Stomach (tissue), 9 donors: ENCODE data around the gene ABCA12. TPM values are rescaled to one million over a fixed set of nuclear protein-coding genes. Genes with fewer than 3 reads are reported as not detected.

Experiments used
- DNase-seq, 2 donors: peaks; one replicate each; pipeline versions ENCODE4 v3.0.0 to v3.0.0-alpha.2; 2013 to 2019
- H3K27ac ChIP-seq, 5 donors: fragments of 200-600 bp in 4 of 5; sonication (generic) in 4 of 5; one replicate each; pipeline ENCODE4 v1.5.1; 2013 to 2019; ENCODE audit warnings: mild to moderate bottlenecking in 1 of 5, moderate library complexity in 1 of 5
- H3K27me3 ChIP-seq, 3 donors: fragments of 200-600 bp; sonication (generic); one replicate each; pipeline ENCODE4 v1.5.1; 2017 to 2019; ENCODE audit warnings: mixed run types in 1 of 3
- H3K36me3 ChIP-seq, 4 donors: fragments of 200-600 bp; sonication (generic); 1 replicate in 3 of 4; 2 replicates in 1 of 4; pipeline ENCODE4 v1.5.1; 2016 to 2019
- H3K4me1 ChIP-seq, 4 donors: fragments of 200-600 bp; sonication (generic); one replicate each; pipeline ENCODE4 v1.5.1; 2016 to 2019
- H3K4me3 ChIP-seq, 4 donors: fragments of 200-600 bp; sonication (generic) in 3 of 4; one replicate each; pipeline ENCODE4 v1.5.1; 2016 to 2019; ENCODE audit warnings: mild to moderate bottlenecking in 1 of 4
- H3K9me3 ChIP-seq, 4 donors: fragments of 200-600 bp; sonication (generic); one replicate each; pipeline ENCODE4 v1.5.1; 2016 to 2019
- EP300 ChIP-seq: sonication (generic); formaldehyde crosslinking; IDR thresholded peaks from one replicate; pipeline ENCODE4 v1.6.1; 2017; ENCODE audit warnings: antibody characterized with exemption
- POLR2A ChIP-seq, 4 donors: fragments of 450-650 bp; IDR thresholded peaks; one replicate each; pipeline ENCODE4 v1.6.1; 2016; ENCODE audit warnings: antibody characterized with exemption in 4 of 4, control low read depth in 2 of 4, mild to moderate bottlenecking in 1 of 4, moderate library complexity in 1 of 4
- POLR2AphosphoS5 ChIP-seq, 3 donors: sonication (generic); formaldehyde crosslinking; IDR thresholded peaks; one replicate each; pipeline ENCODE4 v1.6.1; 2016; ENCODE audit warnings: antibody characterized with exemption in 3 of 3
- WGBS, 5 donors: extraction: QIAGEN DNeasy Blood & Tissue Kit in 3 of 5; methylation state at CpG; one replicate each; pipeline versions ENCODE4 v1.1.5 to v1.1.7; 2013 to 2018; 5-methylcytosine and 5-hydroxymethylcytosine counted together
- intact Hi-C: fragments of 100-400 bp; cut with DNase I; formaldehyde crosslinking; loops from one replicate; pipeline ENCODE4 v1.15.1; 2023; ENCODE audit warnings: low total_unique reads
- polyA plus RNA-seq, 3 donors: library from polyadenylated mRNA; stranded (reverse); fragments of 200-250 nt; gene quantifications; one replicate each; pipeline ENCODE4 v1.2.3, GENCODE V29; 2013
- total RNA-seq, 5 donors: library from RNA; depleted of rRNA; stranded (reverse); fragments of >200 nt; gene quantifications; one replicate each; pipeline versions ENCODE4 v1.1.0 to v1.2.3, GENCODE V29; 2014 to 2016
- TF ChIP-seq, protein P1 (sequence below), 7 experiments: fragments of 450-650 bp in 4 of 7; fragments of 200-600 bp in 3 of 7; sonication (generic) in 3 of 7; IDR thresholded peaks; one replicate each; pipeline ENCODE4 v1.5.1; 2016 to 2019; ENCODE audit warnings: antibody characterized with exemption in 7 of 7, control low read depth in 2 of 7, mild to moderate bottlenecking in 1 of 7
- donor health status: healthy with polysubstance abuse.
- donor health status: Bipolar disorder and iron deficiency.
- donor health status: healthy.

ABCA12 gene
- total and polyA plus RNA-seq, 8 donors: under 0.01 to 1.8 (median 0.15) TPM; not detected in 4

DNA sequence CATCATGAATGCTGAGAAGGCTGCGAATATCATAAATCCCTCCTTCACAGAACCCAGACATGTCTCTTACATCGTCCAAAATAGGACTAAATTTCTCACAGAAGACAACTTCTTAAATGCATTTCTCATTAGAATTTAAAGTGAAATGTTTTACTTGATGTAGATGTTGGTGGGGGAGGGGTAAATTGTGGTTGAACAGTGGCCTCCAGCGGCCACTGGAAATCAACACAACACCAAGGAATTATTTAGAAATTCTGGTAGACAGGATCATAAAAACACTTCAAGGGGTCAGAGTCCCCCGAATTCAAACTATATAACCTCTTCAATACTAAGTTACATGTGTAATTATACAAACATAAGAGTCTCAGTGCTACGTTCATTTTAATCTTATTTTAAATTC is 135.9 kb downstream of the ABCA12 start:
- no peaks in the 10 kb centered on the region for H3K4me1 ChIP-seq
- WGBS, 5 donors: 22 to 31% (median 25%) methylated on average over 5 of the region's 5 CpGs
- peak in 1 of 2 donors; percentile 75 for DNase-seq
- no peaks in the 10 kb centered on the region for H3K27me3 ChIP-seq
- intact Hi-C loops: no loop called here
- no peak overlapping the region for H3K27ac ChIP-seq
- no peaks in the 10 kb centered on the region for H3K9me3 ChIP-seq
- H3K4me3 ChIP-seq: no peak overlapping the region
- H3K36me3 ChIP-seq: no peaks in the 10 kb centered on the region
- TF ChIP-seq, protein P1, sequence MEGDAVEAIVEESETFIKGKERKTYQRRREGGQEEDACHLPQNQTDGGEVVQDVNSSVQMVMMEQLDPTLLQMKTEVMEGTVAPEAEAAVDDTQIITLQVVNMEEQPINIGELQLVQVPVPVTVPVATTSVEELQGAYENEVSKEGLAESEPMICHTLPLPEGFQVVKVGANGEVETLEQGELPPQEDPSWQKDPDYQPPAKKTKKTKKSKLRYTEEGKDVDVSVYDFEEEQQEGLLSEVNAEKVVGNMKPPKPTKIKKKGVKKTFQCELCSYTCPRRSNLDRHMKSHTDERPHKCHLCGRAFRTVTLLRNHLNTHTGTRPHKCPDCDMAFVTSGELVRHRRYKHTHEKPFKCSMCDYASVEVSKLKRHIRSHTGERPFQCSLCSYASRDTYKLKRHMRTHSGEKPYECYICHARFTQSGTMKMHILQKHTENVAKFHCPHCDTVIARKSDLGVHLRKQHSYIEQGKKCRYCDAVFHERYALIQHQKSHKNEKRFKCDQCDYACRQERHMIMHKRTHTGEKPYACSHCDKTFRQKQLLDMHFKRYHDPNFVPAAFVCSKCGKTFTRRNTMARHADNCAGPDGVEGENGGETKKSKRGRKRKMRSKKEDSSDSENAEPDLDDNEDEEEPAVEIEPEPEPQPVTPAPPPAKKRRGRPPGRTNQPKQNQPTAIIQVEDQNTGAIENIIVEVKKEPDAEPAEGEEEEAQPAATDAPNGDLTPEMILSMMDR (IDR thresholded peaks at IDR 0.05): peak in 4 of 7 experiments; percentile 9 to 25 (median 20)
- TF ChIP-seq POLR2AphosphoS5 (IDR thresholded peaks at IDR 0.05): no peak
- no peak for TF ChIP-seq POLR2A (IDR thresholded peaks at IDR 0.05)
- no peak for TF ChIP-seq EP300

DNA sequence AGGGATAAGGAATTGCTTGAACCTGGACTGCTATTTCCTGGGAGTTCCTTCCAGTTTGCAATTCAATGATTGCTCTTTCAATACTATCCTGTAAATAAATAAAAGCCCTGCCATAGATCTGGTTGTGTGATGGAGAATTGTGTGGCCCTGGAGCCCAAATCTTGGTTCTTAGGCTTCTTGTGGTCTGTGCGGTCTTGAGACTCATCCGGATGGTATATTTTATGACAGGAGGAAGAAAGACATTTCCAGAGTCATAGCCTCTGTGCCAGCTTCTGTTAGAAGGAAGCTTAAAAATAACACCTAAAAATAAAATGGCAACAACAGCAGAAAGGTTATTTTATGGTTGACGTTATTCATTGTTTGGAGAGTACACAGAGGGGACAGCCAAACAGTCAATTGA is 137.7 kb downstream of the ABCA12 start:
- TF ChIP-seq POLR2AphosphoS5 (IDR thresholded peaks at IDR 0.05): no peak
- TF ChIP-seq POLR2A (IDR thresholded peaks at IDR 0.05): no peak
- TF ChIP-seq EP300: no peak
- TF ChIP-seq, protein P1 (IDR thresholded peaks at IDR 0.05): no peak

DNA sequence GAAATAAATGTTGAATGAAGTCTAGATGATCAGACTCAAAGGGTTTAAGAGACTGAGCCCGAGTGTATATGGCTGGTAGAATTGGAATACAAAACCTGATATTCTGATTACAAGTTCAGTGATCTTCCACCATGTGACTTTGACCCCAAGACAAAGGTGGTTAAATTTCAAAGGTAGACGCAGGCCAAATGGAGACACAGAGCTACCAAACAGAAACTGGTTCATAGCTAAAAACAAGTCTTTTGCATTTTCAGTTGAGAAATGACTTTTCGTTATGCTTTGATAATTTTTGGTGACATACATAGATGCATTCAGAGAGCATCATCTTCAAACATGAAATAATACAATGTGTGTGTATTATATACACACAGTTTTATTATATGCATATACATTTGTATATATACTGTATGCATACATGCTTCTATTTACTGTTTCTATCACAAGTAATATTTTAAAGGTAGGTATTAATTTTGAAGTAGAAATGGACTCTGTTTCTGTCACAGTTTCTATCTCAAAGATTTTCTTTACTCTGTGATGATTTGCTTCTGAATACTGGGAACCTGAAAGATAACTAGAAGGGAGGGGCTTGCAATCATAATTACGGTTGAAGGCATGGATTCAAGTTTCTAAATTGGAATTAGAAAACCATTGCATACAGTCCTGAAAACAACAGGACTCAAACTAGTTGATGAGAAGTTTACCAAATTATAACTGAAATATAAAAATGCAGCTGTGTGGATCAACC is 142.3 kb downstream of the ABCA12 start:
- 75 to 81% (median 80%) methylated on average over 4 of the region's 4 CpGs for WGBS, 5 donors
- intact Hi-C loops: no loop called here

More for the DNA sequence above, 137.7 kb downstream of the ABCA12 start:
- H3K4me1 ChIP-seq: no peaks in the 10 kb centered on the region
- intact Hi-C loops: no loop called here
- H3K9me3 ChIP-seq: no peaks in the 10 kb centered on the region
- no peak overlapping the region for H3K27ac ChIP-seq
- no peak for DNase-seq
- H3K4me3 ChIP-seq: no peak overlapping the region
- no peaks in the 10 kb centered on the region for H3K27me3 ChIP-seq
- 59 to 66% (median 59%) methylated on average over 3 of the region's 3 CpGs for WGBS, 5 donors
- no peaks in the 10 kb centered on the region for H3K36me3 ChIP-seq

DNA sequence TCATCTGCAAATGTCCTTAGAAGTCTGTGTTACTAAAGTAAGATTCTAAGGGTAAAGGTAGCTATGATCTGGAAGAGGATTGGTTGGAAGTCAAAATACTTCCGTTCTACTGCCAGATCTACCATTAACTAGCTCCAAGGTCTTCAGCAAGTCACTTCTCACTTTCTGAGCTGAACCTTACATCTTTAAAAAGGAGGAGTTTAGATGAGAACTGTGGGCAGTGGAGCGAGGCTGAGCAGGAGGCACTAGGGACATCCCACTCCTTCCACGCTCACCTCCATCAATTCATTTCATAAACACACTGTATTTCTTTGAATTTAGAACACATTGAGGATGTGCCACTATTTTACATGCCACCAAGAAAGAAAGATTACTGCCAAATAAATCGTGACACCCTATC is 143.0 kb downstream of the ABCA12 start:
- no peaks in the 10 kb centered on the region for H3K36me3 ChIP-seq
- TF ChIP-seq, protein P1 (IDR thresholded peaks at IDR 0.05): no peak
- TF ChIP-seq POLR2AphosphoS5 (IDR thresholded peaks at IDR 0.05): no peak
- TF ChIP-seq EP300: no peak
- no peak for TF ChIP-seq POLR2A (IDR thresholded peaks at IDR 0.05)
- H3K27me3 ChIP-seq: no peaks in the 10 kb centered on the region
- 76 to 88% (median 85%) methylated on average over 4 of the region's 4 CpGs for WGBS, 5 donors
- no peaks in the 10 kb centered on the region for H3K9me3 ChIP-seq
- no peak overlapping the region for H3K27ac ChIP-seq
- intact Hi-C loops: no loop called here
- no peaks in the 10 kb centered on the region for H3K4me1 ChIP-seq
- H3K4me3 ChIP-seq: no peak overlapping the region
- DNase-seq: no peak

More for the DNA sequence above, 142.3 kb downstream of the ABCA12 start:
- H3K36me3 ChIP-seq: no peaks in the 10 kb centered on the region
- H3K9me3 ChIP-seq: no peaks in the 10 kb centered on the region
- no peaks in the 10 kb centered on the region for H3K27me3 ChIP-seq
- no peak for DNase-seq
- TF ChIP-seq EP300: no peak
- no peak for TF ChIP-seq POLR2A (IDR thresholded peaks at IDR 0.05)
- TF ChIP-seq, protein P1 (IDR thresholded peaks at IDR 0.05): no peak
- H3K27ac ChIP-seq: no peak overlapping the region
- no peak overlapping the region for H3K4me3 ChIP-seq
- no peaks in the 10 kb centered on the region for H3K4me1 ChIP-seq
